CD8-positive, alpha-beta memory T cell (primary cell): Measurements from ENCODE around the gene H2BW2. TPM values are rescaled to one million over a fixed set of nuclear protein-coding genes. Genes with fewer than 3 reads are reported as not detected.

Source experiments
- CTCF ChIA-PET: fragments of 350-600 bp; sonication (Branson Sonifier 250); formaldehyde crosslinking; loops from one replicate; lab custom pipeline; 2021; ENCODE audit warnings: antibody characterized with exemption; lab: Charles Lee
- POLR2A ChIA-PET: fragments of 350-600 bp; sonication (Branson Sonifier 250); formaldehyde crosslinking; loops from one replicate; lab custom pipeline; 2021; ENCODE audit warnings: antibody characterized with exemption; lab: Charles Lee
- DNase-seq, 5 donors: peaks; one replicate each; pipeline versions ENCODE4 v3.0.0 to v3.0.0-alpha.2; 2020 to 2022; ENCODE audit warnings: mixed read lengths in 1 of 5
- H3K27ac ChIP-seq: one replicate; pipeline ENCODE4 v1.7.0; 2013; ENCODE audit warnings: low read depth, mild to moderate bottlenecking, low read length, moderate library complexity
- H3K27me3 ChIP-seq: 2 replicates; pipeline ENCODE4 v1.7.0; 2013; ENCODE audit warnings: low read length, mild to moderate bottlenecking; ENCODE audit not compliant: insufficient read depth, poor library complexity, severe bottlenecking
- H3K36me3 ChIP-seq: 2 replicates; pipeline ENCODE4 v1.7.0; 2013; ENCODE audit warnings: mild to moderate bottlenecking, low read length, moderate library complexity; ENCODE audit not compliant: insufficient read depth
- H3K4me1 ChIP-seq: 2 replicates; pipeline ENCODE4 v1.7.0; 2013; ENCODE audit warnings: mild to moderate bottlenecking, low read length, moderate library complexity; ENCODE audit not compliant: insufficient read depth
- H3K4me3 ChIP-seq: 2 replicates; pipeline ENCODE4 v1.7.0; 2013; ENCODE audit warnings: mild to moderate bottlenecking, low read length
- H3K9me3 ChIP-seq: 2 replicates; pipeline ENCODE4 v1.7.0; 2013; ENCODE audit warnings: mild to moderate bottlenecking, low read length
- H3K27ac Mint-ChIP-seq, 8 donors: one replicate each; pipeline ENCODE4 v1.8.0; 2020 to 2021; ENCODE audit warnings: mixed read lengths in 8 of 8, mild to moderate bottlenecking in 6 of 8, inconsistent platforms in 3 of 8, moderate library complexity in 3 of 8
- H3K27me3 Mint-ChIP-seq, 2 donors: one replicate each; pipeline ENCODE4 v1.8.0; 2020 to 2021; ENCODE audit warnings: mixed read lengths in 2 of 2, mild to moderate bottlenecking in 1 of 2, moderate library complexity in 1 of 2
- H3K36me3 Mint-ChIP-seq, 3 donors: one replicate each; pipeline ENCODE4 v1.8.0; 2020 to 2021; ENCODE audit warnings: mixed read lengths in 3 of 3, inconsistent platforms in 1 of 3, mild to moderate bottlenecking in 1 of 3
- H3K4me1 Mint-ChIP-seq, 3 donors: one replicate each; pipeline ENCODE4 v1.8.0; 2020 to 2021; ENCODE audit warnings: mixed read lengths in 3 of 3, inconsistent platforms in 1 of 3, mild to moderate bottlenecking in 1 of 3
- H3K4me3 Mint-ChIP-seq, 7 donors: one replicate each; pipeline ENCODE4 v1.8.0; 2020 to 2021; ENCODE audit warnings: mixed read lengths in 7 of 7, mild to moderate bottlenecking in 6 of 7, moderate library complexity in 4 of 7, inconsistent platforms in 2 of 7
- H3K9me3 Mint-ChIP-seq, 5 donors: one replicate each; pipeline ENCODE4 v1.8.0; 2020 to 2022; ENCODE audit warnings: mixed read lengths in 5 of 5, mild to moderate bottlenecking in 3 of 5, moderate library complexity in 2 of 5, inconsistent platforms in 1 of 5
- polyA plus RNA-seq: library from polyadenylated mRNA; unstranded; fragments of 300-500 nt; fragmentation: Illumina TruSeq; gene quantifications from one replicate; pipeline ENCODE4 v1.2.3, GENCODE V29; 2021
- total RNA-seq, 2 experiments: library from RNA; stranded (reverse); gene quantifications; one replicate each; pipeline ENCODE4 v1.2.3, GENCODE V29; 2021

Gene H2BW2
- total and polyA plus RNA-seq, 3 experiments from 2014 or later, result not detected

GRCh38 chrX:104085477-104085876, 45.7 kb downstream of the H2BW2 start:
- Mint-ChIP-seq H3K27ac (no peak overlapping the region), H3K9me3 (peaks cover 0 to 2% (median 0%) of the 10 kb centered on the region in 5 donors), H3K36me3 (no peaks in the 10 kb centered on the region), H3K4me1 (no peaks in the 10 kb centered on the region), H3K4me3 (no peak overlapping the region), H3K27me3 (peaks cover 6 to 9% of the 10 kb centered on the region in 2 donors)
- H3K4me3 ChIP-seq, result no peak overlapping the region
- H3K36me3 ChIP-seq, result no peaks in the 10 kb centered on the region
- H3K27ac ChIP-seq, result no peak overlapping the region
- POLR2A ChIA-PET, result no interaction called here
- no peaks in the 10 kb centered on the region for H3K9me3 ChIP-seq
- H3K4me1 ChIP-seq, result no peaks in the 10 kb centered on the region
- no peaks in the 10 kb centered on the region for H3K27me3 ChIP-seq
- CTCF ChIA-PET, result interaction anchor here (1.7 kb wide), 1 partner anchor 28 kb away, joined by 3 read pairs; no protein-coding TSS in a partner anchor
- DNase-seq, result no peak

- H3K27ac Mint-ChIP-seq, result no peak overlapping the region
- no peak overlapping the region for H3K27ac ChIP-seq
- H3K9me3 Mint-ChIP-seq, result peaks cover 0 to 2% (median 0%) of the 10 kb centered on the region in 5 donors
- POLR2A ChIA-PET, result no interaction called here
- CTCF ChIA-PET, result interaction anchor here (1.7 kb wide), 1 partner anchor 27 kb away, joined by 3 read pairs; no protein-coding TSS in a partner anchor
- no peak for DNase-seq
- H3K4me3 Mint-ChIP-seq, result no peak overlapping the region
- H3K27me3 ChIP-seq, result no peaks in the 10 kb centered on the region
- H3K9me3 ChIP-seq, result no peaks in the 10 kb centered on the region
- H3K4me1 ChIP-seq, result no peaks in the 10 kb centered on the region
- H3K4me3 ChIP-seq, result no peak overlapping the region
- no peaks in the 10 kb centered on the region for H3K4me1 Mint-ChIP-seq
- no peaks in the 10 kb centered on the region for H3K36me3 Mint-ChIP-seq
- H3K36me3 ChIP-seq, result no peaks in the 10 kb centered on the region
- H3K27me3 Mint-ChIP-seq, result peaks cover 6 to 9% of the 10 kb centered on the region in 2 donors
These were observed 46.2 kb downstream of the H2BW2 start for GRCh38 chrX:104085919-104086318.

Other genes with a start within 250 kb of the H2BW2 start
- under 1 TPM; 0.35 to 0.44 TPM for gene RAB9B, start 207.7 kb upstream of the H2BW2 start, total RNA-seq
- 0.22 TPM for gene RAB9B, start 207.7 kb upstream of the H2BW2 start, polyA plus RNA-seq
- 1 to 10 TPM; 6.2 to 6.7 TPM for gene TMSB15B, start 77.3 kb upstream of the H2BW2 start, total RNA-seq
- gene TMSB15B, start 77.3 kb upstream of the H2BW2 start, polyA plus RNA-seq, result 4.9 TPM
- not detected for gene H2BW1, start 26.2 kb upstream of the H2BW2 start, total RNA-seq
- gene H2BW1, start 26.2 kb upstream of the H2BW2 start, polyA plus RNA-seq, result not detected
- 1 to 10 TPM; 2.1 to 3.3 TPM for gene TMSB15C, start 36.3 kb downstream of the H2BW2 start, total RNA-seq
- gene TMSB15C, start 36.3 kb downstream of the H2BW2 start, polyA plus RNA-seq, result 0.93 TPM
- gene ZCCHC18, start 72.6 kb downstream of the H2BW2 start, total RNA-seq, result 1 to 10 TPM; 2.9 to 3.1 TPM
- 7.0 TPM for gene ZCCHC18, start 72.6 kb downstream of the H2BW2 start, polyA plus RNA-seq
- 1 to 10 TPM; 6.8 to 8.5 TPM for gene SLC25A53, start 117.1 kb downstream of the H2BW2 start, total RNA-seq
- gene SLC25A53, start 117.1 kb downstream of the H2BW2 start, polyA plus RNA-seq, result 9.5 TPM
- gene FAM199X, start 126.5 kb downstream of the H2BW2 start, total RNA-seq, result 10 to 100 TPM; 10.2 to 10.7 TPM
- gene FAM199X, start 126.5 kb downstream of the H2BW2 start, polyA plus RNA-seq, result 8.6 TPM
- not detected for gene ESX1, start 215.0 kb downstream of the H2BW2 start, total RNA-seq
- gene ESX1, start 215.0 kb downstream of the H2BW2 start, polyA plus RNA-seq, result not detected